ENCODE data around the gene ARID2. TPM values are rescaled to one million over a fixed set of nuclear protein-coding genes. Genes with fewer than 3 reads are reported as not detected.
A peak's percentile ranks its signal among the peaks of the same experiment; 100 is the strongest.

ARID2 gene
- total RNA-seq, 6 experiments from 2014 or later, result 6.2 to 11.8 (median 9.1) TPM

DNA sequence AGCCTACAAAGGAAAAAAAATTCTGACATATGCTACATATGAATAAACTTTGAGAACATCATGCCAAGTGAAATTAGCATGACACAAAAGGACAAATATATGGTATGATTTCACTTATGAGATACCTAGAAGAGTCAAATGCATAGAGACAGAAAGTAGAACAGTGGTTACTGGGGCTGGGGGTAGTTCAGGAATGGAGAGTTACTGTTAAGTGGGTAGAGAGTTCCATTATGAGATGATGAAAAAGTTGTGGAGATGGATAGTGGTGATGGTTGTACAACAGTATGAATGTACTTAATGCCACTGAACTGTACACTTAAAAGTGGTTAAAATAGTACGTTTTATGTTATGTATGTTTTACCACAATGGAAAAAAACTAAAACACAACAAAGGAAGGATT is 168.6 kb downstream of the ARID2 start:
- Histone ChIP-seq H3K36me3 (peaks cover 0 to 15% (median 9%) of the 10 kb centered on the region in 4 donors), H3K4me3 (no peak overlapping the region), H3K9me3 (no peaks in the 10 kb centered on the region), H3K27ac (no peak overlapping the region), H3K27me3 (no peaks in the 10 kb centered on the region), H3K4me1 (no peaks in the 10 kb centered on the region)
- 87% methylated on average over 1 of the region's 1 CpG for WGBS (ENCODE audit: insufficient coverage, low coverage, low lambda C conversion rate, missing lambda C conversion rate)
- no peak for TF ChIP-seq POLR2A (IDR thresholded peaks at IDR 0.05)
- TF ChIP-seq, protein P1, sequence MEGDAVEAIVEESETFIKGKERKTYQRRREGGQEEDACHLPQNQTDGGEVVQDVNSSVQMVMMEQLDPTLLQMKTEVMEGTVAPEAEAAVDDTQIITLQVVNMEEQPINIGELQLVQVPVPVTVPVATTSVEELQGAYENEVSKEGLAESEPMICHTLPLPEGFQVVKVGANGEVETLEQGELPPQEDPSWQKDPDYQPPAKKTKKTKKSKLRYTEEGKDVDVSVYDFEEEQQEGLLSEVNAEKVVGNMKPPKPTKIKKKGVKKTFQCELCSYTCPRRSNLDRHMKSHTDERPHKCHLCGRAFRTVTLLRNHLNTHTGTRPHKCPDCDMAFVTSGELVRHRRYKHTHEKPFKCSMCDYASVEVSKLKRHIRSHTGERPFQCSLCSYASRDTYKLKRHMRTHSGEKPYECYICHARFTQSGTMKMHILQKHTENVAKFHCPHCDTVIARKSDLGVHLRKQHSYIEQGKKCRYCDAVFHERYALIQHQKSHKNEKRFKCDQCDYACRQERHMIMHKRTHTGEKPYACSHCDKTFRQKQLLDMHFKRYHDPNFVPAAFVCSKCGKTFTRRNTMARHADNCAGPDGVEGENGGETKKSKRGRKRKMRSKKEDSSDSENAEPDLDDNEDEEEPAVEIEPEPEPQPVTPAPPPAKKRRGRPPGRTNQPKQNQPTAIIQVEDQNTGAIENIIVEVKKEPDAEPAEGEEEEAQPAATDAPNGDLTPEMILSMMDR (IDR thresholded peaks at IDR 0.05), result no peak
- DNase-seq (no peak), ATAC-seq (no peak)
- intact Hi-C loops (cut with DNase I), result no loop called here

DNA sequence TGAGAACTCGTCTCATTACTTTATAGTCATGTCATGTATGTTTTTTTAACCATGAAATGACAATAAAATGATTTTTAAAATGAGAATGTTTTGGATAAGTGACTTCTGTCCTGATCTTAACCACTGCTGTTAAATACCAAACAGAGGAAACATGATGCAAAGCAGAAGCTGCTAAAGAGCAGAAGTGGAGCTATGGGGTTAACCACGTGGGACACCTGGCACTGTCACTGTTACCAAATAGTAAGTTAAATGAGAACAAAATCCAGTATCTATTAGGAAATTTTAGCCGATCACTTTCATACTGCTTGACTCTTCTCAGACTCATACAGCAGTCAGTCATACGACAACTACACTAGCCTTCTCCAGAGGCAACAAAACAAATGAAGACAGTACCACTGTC is 178.4 kb downstream of the ARID2 start:
- no peaks in the 10 kb centered on the region for H3K9me3 ChIP-seq
- no peaks in the 10 kb centered on the region for H3K27me3 ChIP-seq
- H3K4me1 ChIP-seq, result no peaks in the 10 kb centered on the region
- DNase-seq, result no peak
- peaks cover 0 to 7% (median 0%) of the 10 kb centered on the region in 4 donors for H3K36me3 ChIP-seq
- no peak for TF ChIP-seq POLR2A (IDR thresholded peaks at IDR 0.05)
- TF ChIP-seq, protein P1 (IDR thresholded peaks at IDR 0.05), result no peak
- H3K27ac ChIP-seq, result no peak overlapping the region
- peak; percentile 26 to 75 (median 38) for ATAC-seq
- WGBS (ENCODE audit: insufficient coverage, low coverage, low lambda C conversion rate, missing lambda C conversion rate), result 47% methylated on average over 4 of the region's 4 CpGs
- no peak overlapping the region for H3K4me3 ChIP-seq
- intact Hi-C loops (cut with DNase I), result no loop called here

GRCh38 chr12:45909041-45909713 is 179.7 kb downstream of the ARID2 start:
- WGBS (ENCODE audit: insufficient coverage, low coverage, low lambda C conversion rate, missing lambda C conversion rate), result 63% methylated on average over 4 of the region's 4 CpGs
- no peak for TF ChIP-seq POLR2A (IDR thresholded peaks at IDR 0.05)
- TF ChIP-seq, protein P1 (IDR thresholded peaks at IDR 0.05), result no peak
- H3K4me1 ChIP-seq, result no peaks in the 10 kb centered on the region
- peak in 2 of 4 donors; percentile 14 to 74 for ATAC-seq
- no peak overlapping the region for H3K27ac ChIP-seq
- no peak overlapping the region for H3K4me3 ChIP-seq
- peaks cover 0 to 7% (median 0%) of the 10 kb centered on the region in 4 donors for H3K36me3 ChIP-seq
- intact Hi-C loops (cut with DNase I), result no loop called here
- H3K27me3 ChIP-seq, result no peaks in the 10 kb centered on the region
- no peak for DNase-seq
- H3K9me3 ChIP-seq, result no peaks in the 10 kb centered on the region

GRCh38 chr12:45912774-45913173 is 183.3 kb downstream of the ARID2 start:
- DNase-seq, result no peak
- 60% methylated on average over 3 of the region's 3 CpGs for WGBS (ENCODE audit: insufficient coverage, low coverage, low lambda C conversion rate, missing lambda C conversion rate)
- TF ChIP-seq, protein P1 (IDR thresholded peaks at IDR 0.05), result no peak
- TF ChIP-seq POLR2A (IDR thresholded peaks at IDR 0.05), result no peak
- no peak for ATAC-seq
- Histone ChIP-seq H3K4me1 (no peaks in the 10 kb centered on the region), H3K9me3 (no peaks in the 10 kb centered on the region), H3K27me3 (no peaks in the 10 kb centered on the region), H3K4me3 (no peak overlapping the region), H3K36me3 (no peaks in the 10 kb centered on the region), H3K27ac (no peak overlapping the region)
- intact Hi-C loops (cut with DNase I), result no loop called here

All from right lobe of liver (tissue), 6 donors.